ENCODE results near the gene LRRN3.

Gene LRRN3

DNA sequence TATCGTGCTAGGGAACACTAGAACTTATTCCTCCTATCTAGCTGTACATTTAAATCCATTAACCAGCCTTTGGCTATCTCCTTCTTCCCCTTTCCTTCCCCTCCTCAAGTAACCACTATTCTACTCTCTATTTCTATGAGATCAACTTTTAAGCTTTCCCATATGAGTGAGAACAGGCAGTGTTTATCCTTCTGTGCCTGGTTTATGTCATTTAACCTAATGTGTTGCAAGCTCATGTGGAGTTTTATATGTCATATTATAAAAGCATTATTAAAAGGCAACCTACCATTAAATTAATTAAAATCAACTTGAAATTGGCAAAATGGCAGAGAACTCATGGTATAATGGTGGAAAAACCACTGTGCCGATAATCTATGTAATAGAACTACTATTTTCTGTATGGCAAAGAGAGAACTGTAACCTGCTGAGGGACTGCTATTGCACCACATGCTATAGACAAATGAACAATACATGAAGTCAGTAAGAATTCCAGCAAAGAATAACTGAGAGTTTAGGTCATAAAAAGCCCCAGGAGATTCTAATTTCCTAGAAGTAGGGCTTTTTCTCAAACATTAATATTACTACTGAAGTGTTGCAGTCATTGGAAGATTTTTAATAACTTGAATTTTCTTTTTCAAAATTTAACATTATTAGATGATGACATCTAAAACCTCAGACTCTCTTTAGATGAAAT, 81.8 kb downstream of the LRRN3 start:
- DNase-seq (ENCODE audit: low spot score) = no peak

DNA sequence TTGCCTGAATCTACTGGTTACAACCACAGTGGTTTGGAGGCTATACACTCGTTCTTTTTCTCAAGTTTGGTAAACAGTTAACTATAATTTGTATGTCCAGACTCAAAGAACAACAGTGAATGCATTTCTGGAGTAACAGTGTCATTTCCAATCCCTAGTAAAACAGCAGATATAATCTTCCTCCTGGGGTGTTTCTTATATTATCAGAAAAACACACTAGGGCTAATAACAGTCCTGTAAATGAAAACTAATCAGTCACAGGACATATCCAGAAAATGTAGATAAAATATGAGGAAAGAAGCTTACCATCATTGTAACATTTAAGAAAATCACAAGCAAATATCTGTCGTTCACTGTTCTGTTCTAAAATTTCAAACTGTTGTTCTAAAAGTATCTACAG, 82.6 kb downstream of the LRRN3 start:
- DNase-seq (ENCODE audit: low spot score) = no peak

DNA sequence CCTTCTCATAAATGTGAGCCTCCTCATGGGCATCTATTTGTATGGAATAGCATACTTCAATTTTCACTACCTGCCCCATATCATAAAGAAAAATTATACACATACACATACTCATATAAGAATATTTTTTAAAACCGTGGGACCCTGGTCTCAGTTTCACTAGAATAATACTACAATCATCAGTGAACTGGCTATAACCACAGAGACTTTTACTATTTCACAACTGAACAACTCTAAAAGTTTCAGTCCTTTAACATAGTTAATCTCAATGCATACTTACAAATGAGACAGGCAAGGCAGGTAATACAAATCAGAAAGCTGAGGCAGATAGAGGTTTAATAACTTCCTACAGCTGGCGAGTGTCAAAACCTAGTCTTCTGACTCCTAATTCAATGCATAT, 83.1 kb downstream of the LRRN3 start:
- no peak for DNase-seq (ENCODE audit: low spot score)

DNA sequence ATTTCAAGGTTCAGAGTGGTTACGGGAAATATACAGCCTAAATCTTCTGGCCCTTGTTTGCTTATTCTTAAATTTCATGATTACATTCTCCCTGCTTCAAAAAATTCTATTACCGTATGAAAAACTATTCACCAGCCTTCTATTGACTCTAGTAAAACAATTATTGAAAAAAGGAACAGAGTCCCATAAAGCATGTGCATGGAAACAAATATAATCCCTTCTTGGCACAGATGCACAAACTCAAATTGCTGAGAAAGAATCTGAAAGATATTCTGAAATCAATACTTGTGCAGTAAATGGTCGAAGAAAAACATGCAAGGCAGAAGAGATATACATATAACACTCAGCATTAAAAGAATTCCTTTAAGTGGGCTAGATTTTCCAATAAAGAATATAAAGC, 83.6 kb downstream of the LRRN3 start:
- DNase-seq (ENCODE audit: low spot score) = no peak
